HG02610 (cell line): Measurements from ENCODE around the gene PRKX.
"Not testable (repeated sequence)": the region's sequence is repeated elsewhere in the genome, so short reads cannot be mapped to it uniquely, and the experiment has no call there.

Experiments
- ATAC-seq: cut with Tn5 transposase; IDR thresholded peaks from one replicate; pipeline ENCODE4 v1.9.1; 2021; ENCODE audit warnings: mild to moderate bottlenecking, moderate library complexity; ENCODE audit not compliant: unreplicated experiment

PRKX gene

GRCh38 chrX:3585719-3586118 is 127.7 kb downstream of the PRKX start:
- no peak for ATAC-seq

- no peak for ATAC-seq
These were observed 128.9 kb downstream of the PRKX start for GRCh38 chrX:3584415-3584996.

DNA sequence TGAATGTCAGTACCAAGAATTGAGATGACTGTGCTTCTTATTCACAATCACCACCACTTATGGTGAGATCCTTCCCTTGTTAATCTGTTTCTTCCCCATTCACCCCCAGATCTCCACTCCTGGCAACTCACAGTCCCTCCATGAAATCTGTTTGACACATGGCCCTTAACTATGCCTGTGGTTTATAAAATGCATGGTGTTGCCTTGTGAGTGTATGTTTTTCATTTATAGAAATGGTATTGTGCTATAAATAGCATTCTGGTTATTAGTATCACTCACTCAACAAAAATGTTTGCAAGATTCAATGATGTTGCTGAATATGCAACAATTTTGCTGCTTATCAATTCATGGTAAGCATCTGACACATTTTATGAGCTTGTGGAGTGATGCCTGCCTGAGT is 131.0 kb downstream of the PRKX start:
- no peak for ATAC-seq

GRCh38 chrX:3581609-3582108 is 131.8 kb downstream of the PRKX start:
- ATAC-seq = no peak

- no peak for ATAC-seq
These were observed 135.9 kb downstream of the PRKX start for GRCh38 chrX:3577551-3577950.

DNA sequence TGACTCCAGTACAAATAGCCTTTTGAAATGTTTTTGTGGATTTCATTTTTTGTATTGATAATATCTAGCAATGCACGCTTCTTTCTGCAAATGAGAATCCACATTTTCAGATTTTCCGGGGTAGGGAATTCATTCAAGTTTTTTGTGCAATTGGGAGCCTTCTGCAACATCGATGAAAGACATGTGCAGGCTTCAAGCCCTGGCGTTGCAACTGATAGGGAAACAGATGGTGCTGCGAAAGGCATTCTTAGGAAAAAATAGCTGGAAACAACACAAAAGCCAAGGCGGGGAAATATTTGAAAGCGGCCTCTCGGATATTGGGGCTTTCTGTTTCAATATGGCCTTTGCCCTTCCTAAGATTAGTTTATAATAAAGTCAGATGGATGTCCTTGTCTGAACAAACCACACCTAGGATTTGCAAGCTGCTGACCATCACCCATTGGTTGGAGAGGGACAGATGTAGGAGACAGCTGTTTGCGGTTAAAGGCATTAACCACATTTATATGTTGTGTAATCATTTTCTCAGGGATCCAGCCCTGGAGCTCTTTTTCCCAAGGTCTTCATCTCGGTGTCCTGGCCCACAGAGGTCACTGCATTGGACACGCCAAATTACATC is 136.5 kb downstream of the PRKX start:
- ATAC-seq = no peak

DNA sequence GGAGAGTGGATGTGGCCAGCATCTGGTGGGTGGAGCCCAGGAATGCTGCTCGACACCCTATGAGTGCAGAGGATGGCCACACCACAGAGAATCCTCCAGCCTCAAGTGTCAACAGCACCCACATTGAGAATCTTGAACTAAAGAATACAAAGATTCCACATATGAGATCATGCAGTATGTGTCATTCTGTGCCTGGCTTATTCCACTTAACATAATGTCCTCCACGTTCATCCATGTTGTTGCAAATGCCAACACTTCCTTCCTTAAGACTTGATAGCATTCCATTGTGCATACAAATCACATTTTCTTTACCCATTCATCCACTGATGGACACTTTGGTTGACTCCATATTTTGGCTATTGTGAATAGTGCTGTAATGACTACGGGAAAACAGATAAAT is 145.8 kb downstream of the PRKX start:
- ATAC-seq = no peak

GRCh38 chrX:3563451-3563850 is 150.0 kb downstream of the PRKX start:
- ATAC-seq = no peak

- ATAC-seq = not testable (repeated sequence)
These were observed 153.4 kb downstream of the PRKX start for GRCh38 chrX:3560010-3560409.
